Neural cell (in vitro differentiated cells): ENCODE results near the gene GTPBP2. TPM values are rescaled to one million over a fixed set of nuclear protein-coding genes. Genes with fewer than 3 reads are reported as not detected.

Experiments used
- H2AFZ ChIP-seq: fragments of 200-600, 300-800 bp; sonication (generic), shearing (Covaris generic); 2 replicates; pipeline ENCODE4 v1.6.0; 2014; ENCODE audit warnings: low read depth, mild to moderate bottlenecking, antibody characterized with exemption, low read length, moderate library complexity
- H3F3A ChIP-seq: fragments of 200-600 bp; shearing (Covaris generic); 2 replicates; pipeline ENCODE4 v1.6.1; 2016; ENCODE audit warnings: mild to moderate bottlenecking, moderate library complexity, mixed read lengths, antibody characterized with exemption, low read length; ENCODE audit not compliant: insufficient read depth, poor library complexity, severe bottlenecking
- H3K27ac ChIP-seq: fragments of 200-600, 300-800 bp; sonication (generic), shearing (Covaris generic); 2 replicates; pipeline ENCODE4 v1.5.1; 2014; ENCODE audit warnings: mild to moderate bottlenecking, low read length, moderate library complexity
- H3K27me3 ChIP-seq: fragments of 300-800, 200-600 bp; sonication (generic), shearing (Covaris generic); 2 replicates; pipeline ENCODE4 v1.6.0; 2014; ENCODE audit warnings: mild to moderate bottlenecking, low read depth, low read length, moderate library complexity; ENCODE audit not compliant: insufficient read depth
- H3K36me3 ChIP-seq: fragments of 300-800, 200-600 bp; sonication (generic), shearing (Covaris generic); 2 replicates; pipeline ENCODE4 v1.5.1; 2014; ENCODE audit warnings: mild to moderate bottlenecking, antibody characterized with exemption, low read length, moderate library complexity; ENCODE audit not compliant: insufficient read depth
- H3K4me2 ChIP-seq: fragments of 300-800, 200-600 bp; sonication (generic), shearing (Covaris generic); 2 replicates; pipeline ENCODE4 v1.6.0; 2014; ENCODE audit warnings: mild to moderate bottlenecking, low read length
- H3K4me3 ChIP-seq: fragments of 300-800, 200-600 bp; sonication (generic), shearing (Covaris generic); 2 replicates; pipeline ENCODE4 v1.5.1; 2014; ENCODE audit warnings: mild to moderate bottlenecking, low read length, moderate library complexity
- H3K79me2 ChIP-seq: fragments of 200-600 bp; shearing (Covaris generic); replicated peaks from 2 replicates; pipeline ENCODE4 v1.6.0; 2014; ENCODE audit warnings: mild to moderate bottlenecking, low read length, moderate library complexity; ENCODE audit not compliant: insufficient read depth
- H3K9ac ChIP-seq: fragments of 300-800, 200-600 bp; sonication (generic), shearing (Covaris generic); 2 replicates; pipeline ENCODE4 v1.6.1; 2016; ENCODE audit warnings: mild to moderate bottlenecking, low read length, mixed read lengths
- H3K9me2 ChIP-seq: fragments of 200-600 bp; shearing (Covaris generic); 2 replicates; pipeline ENCODE4 v1.6.1; 2016; ENCODE audit warnings: mild to moderate bottlenecking, low read length, mixed read lengths; ENCODE audit not compliant: insufficient read depth
- H3K9me3 ChIP-seq: fragments of 200-600, 300-800 bp; sonication (generic), shearing (Covaris generic); 2 replicates; pipeline ENCODE4 v1.6.1; 2016; ENCODE audit warnings: mild to moderate bottlenecking, mixed run types, low read length, moderate library complexity, mixed read lengths
- H4K20me1 ChIP-seq: fragments of 200-600 bp; shearing (Covaris generic); 2 replicates; pipeline ENCODE4 v1.6.1; 2016; ENCODE audit warnings: mild to moderate bottlenecking, mixed run types; ENCODE audit not compliant: insufficient read depth
- CTCF ChIP-seq: fragments of 450-650 bp; IDR thresholded peaks from 2 replicates; pipeline ENCODE4 v1.5.1; 2014; ENCODE audit warnings: antibody characterized with exemption, mild to moderate bottlenecking, moderate library complexity; ENCODE audit not compliant: poor library complexity, severe bottlenecking
- EP300 ChIP-seq: fragments of 450-650 bp; conservative IDR thresholded peaks from 2 replicates; pipeline ENCODE4 v1.6.1; 2014; ENCODE audit warnings: antibody characterized with exemption, mild to moderate bottlenecking, moderate library complexity; ENCODE audit not compliant: poor library complexity, severe bottlenecking
- EZH2 ChIP-seq: fragments of 200-600, 300-800 bp; shearing (Covaris generic), sonication (generic); IDR thresholded peaks from 2 replicates; pipeline ENCODE4 v1.6.1; 2014; ENCODE audit warnings: antibody characterized with exemption, low read length, borderline replicate concordance, mild to moderate bottlenecking; ENCODE audit not compliant: insufficient read depth, poor library complexity, severe bottlenecking
- MXI1 ChIP-seq: fragments of 450-650 bp; conservative IDR thresholded peaks from 2 replicates; pipeline ENCODE4 v1.6.1; 2014; ENCODE audit warnings: antibody characterized with exemption, mild to moderate bottlenecking; ENCODE audit not compliant: poor library complexity, severe bottlenecking
- POLR2AphosphoS5 ChIP-seq: IDR thresholded peaks from 2 replicates; pipeline ENCODE4 v1.6.1; 2012
- RAD21 ChIP-seq: fragments of 450-650 bp; conservative IDR thresholded peaks from 2 replicates; pipeline ENCODE4 v1.6.1; 2014; ENCODE audit warnings: antibody characterized with exemption, mild to moderate bottlenecking, moderate library complexity
- SMC3 ChIP-seq: fragments of 450-650 bp; conservative IDR thresholded peaks from 2 replicates; pipeline ENCODE4 v1.6.1; 2014; ENCODE audit warnings: antibody characterized with exemption, mild to moderate bottlenecking, moderate library complexity; ENCODE audit not compliant: poor library complexity
- TAF1 ChIP-seq: IDR thresholded peaks from 2 replicates; pipeline ENCODE4 v1.6.1; 2012; ENCODE audit warnings: low read depth
- polyA plus RNA-seq: library from polyadenylated mRNA; depleted of rRNA; stranded (reverse); fragments of >200 nt; gene quantifications from 2 replicates; pipeline ENCODE4 v1.2.3, GENCODE V29; 2014
- TF ChIP-seq, protein P1 (sequence below): IDR thresholded peaks from 2 replicates; pipeline ENCODE4 v1.6.1; 2012; ENCODE audit warnings: borderline replicate concordance

GTPBP2 gene
- polyA plus RNA-seq, 1 donor from 2014 or later = 103 TPM

DNA sequence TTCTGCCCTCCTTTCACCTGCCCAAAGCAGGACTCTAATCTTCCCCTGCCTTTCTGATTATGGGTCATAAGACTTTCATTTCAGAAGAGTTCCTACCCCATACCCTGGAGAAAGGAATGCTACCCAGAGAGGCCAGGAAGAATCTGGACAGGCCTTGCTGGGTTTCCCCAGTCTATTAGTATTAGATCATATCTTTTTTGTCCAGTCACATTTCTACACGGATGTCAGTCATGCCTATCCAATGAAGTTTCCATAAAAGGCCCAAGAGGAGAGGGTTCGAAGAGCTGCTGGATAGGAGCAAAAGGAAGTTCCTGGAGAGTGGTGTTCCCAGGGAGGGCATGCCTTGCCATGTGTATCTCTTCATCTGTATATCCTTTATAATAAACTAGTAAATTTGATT lies 49.9 kb downstream of the GTPBP2 start:
- H3F3A ChIP-seq = no peaks in the 10 kb centered on the region
- H3K36me3 ChIP-seq = no peaks in the 10 kb centered on the region
- H3K9me3 ChIP-seq = no peaks in the 10 kb centered on the region
- H3K9me2 ChIP-seq = no peaks in the 10 kb centered on the region
- H3K79me2 ChIP-seq = peaks cover 36% of the 10 kb centered on the region
- H3K27me3 ChIP-seq = no peaks in the 10 kb centered on the region
- H2AFZ ChIP-seq = no peak overlapping the region
- H3K27ac ChIP-seq = no peak overlapping the region
- no peak overlapping the region for H3K4me3 ChIP-seq
- H4K20me1 ChIP-seq = no peaks in the 10 kb centered on the region
- no peak overlapping the region for H3K4me2 ChIP-seq
- no peak overlapping the region for H3K9ac ChIP-seq
- no peak for TF ChIP-seq EP300
- TF ChIP-seq, protein P1, sequence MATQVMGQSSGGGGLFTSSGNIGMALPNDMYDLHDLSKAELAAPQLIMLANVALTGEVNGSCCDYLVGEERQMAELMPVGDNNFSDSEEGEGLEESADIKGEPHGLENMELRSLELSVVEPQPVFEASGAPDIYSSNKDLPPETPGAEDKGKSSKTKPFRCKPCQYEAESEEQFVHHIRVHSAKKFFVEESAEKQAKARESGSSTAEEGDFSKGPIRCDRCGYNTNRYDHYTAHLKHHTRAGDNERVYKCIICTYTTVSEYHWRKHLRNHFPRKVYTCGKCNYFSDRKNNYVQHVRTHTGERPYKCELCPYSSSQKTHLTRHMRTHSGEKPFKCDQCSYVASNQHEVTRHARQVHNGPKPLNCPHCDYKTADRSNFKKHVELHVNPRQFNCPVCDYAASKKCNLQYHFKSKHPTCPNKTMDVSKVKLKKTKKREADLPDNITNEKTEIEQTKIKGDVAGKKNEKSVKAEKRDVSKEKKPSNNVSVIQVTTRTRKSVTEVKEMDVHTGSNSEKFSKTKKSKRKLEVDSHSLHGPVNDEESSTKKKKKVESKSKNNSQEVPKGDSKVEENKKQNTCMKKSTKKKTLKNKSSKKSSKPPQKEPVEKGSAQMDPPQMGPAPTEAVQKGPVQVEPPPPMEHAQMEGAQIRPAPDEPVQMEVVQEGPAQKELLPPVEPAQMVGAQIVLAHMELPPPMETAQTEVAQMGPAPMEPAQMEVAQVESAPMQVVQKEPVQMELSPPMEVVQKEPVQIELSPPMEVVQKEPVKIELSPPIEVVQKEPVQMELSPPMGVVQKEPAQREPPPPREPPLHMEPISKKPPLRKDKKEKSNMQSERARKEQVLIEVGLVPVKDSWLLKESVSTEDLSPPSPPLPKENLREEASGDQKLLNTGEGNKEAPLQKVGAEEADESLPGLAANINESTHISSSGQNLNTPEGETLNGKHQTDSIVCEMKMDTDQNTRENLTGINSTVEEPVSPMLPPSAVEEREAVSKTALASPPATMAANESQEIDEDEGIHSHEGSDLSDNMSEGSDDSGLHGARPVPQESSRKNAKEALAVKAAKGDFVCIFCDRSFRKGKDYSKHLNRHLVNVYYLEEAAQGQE = no peak

- Histone ChIP-seq H3K36me3 (no peaks in the 10 kb centered on the region), H3K79me2 (peaks cover 38% of the 10 kb centered on the region), H3K27ac (no peak overlapping the region), H3K27me3 (no peaks in the 10 kb centered on the region), H4K20me1 (no peaks in the 10 kb centered on the region), H3K4me3 (no peak overlapping the region), H3K4me2 (no peak overlapping the region), H3K9me2 (no peaks in the 10 kb centered on the region), H3F3A (no peaks in the 10 kb centered on the region), H3K9ac (no peak overlapping the region), H3K9me3 (no peaks in the 10 kb centered on the region), H2AFZ (no peak overlapping the region)
- TF ChIP-seq SMC3 (no peak), MXI1 (no peak), EP300 (no peak), EZH2 (no peak), CTCF (no peak), POLR2AphosphoS5 (no peak), TAF1 (no peak), RAD21 (no peak)
- TF ChIP-seq, protein P1 = no peak
Observed at GRCh38 chr6:43578748-43579147, 50.3 kb downstream of the GTPBP2 start.
